Nephron (organoid): Measurements from ENCODE around the gene ASGR2.

Source experiments
- H3K27ac Mint-ChIP-seq, 3 experiments: 2 replicates each; pipeline ENCODE4 v1.8.0; 2020; ENCODE audit warnings: mixed read lengths in 3 of 3, mild to moderate bottlenecking in 2 of 3, moderate library complexity in 1 of 3
- H3K27me3 Mint-ChIP-seq: 2 replicates; pipeline ENCODE4 v1.8.0; 2021; ENCODE audit warnings: low read depth, mild to moderate bottlenecking, moderate library complexity, mixed read lengths
- H3K36me3 Mint-ChIP-seq: 2 replicates; pipeline ENCODE4 v1.8.0; 2020; ENCODE audit warnings: low read depth, mixed read lengths
- H3K4me1 Mint-ChIP-seq: 2 replicates; pipeline ENCODE4 v1.8.0; 2020; ENCODE audit warnings: mixed read lengths
- H3K4me3 Mint-ChIP-seq, 3 experiments: 2 replicates each; pipeline ENCODE4 v1.8.0; 2020; ENCODE audit warnings: mild to moderate bottlenecking in 3 of 3, mixed read lengths in 3 of 3, moderate library complexity in 2 of 3
- H3K9me3 Mint-ChIP-seq: 2 replicates; pipeline ENCODE4 v1.8.0; 2020; ENCODE audit warnings: mixed read lengths
- CTCF ChIP-seq, 3 experiments: fragments of 200-600 bp; sonication (generic); IDR thresholded peaks; one replicate each; pipeline ENCODE4 v1.5.0; 2021; ENCODE audit warnings: antibody characterized with exemption in 3 of 3; ENCODE audit not compliant: unreplicated experiment in 3 of 3

The ASGR2 gene

GRCh38 chr17:7077911-7078546 is 36.6 kb downstream of the ASGR2 start:
- Mint-ChIP-seq H3K4me1 (peaks cover 7% of the 10 kb centered on the region), H3K27ac (no peak overlapping the region), H3K27me3 (peaks cover 20% of the 10 kb centered on the region), H3K36me3 (no peaks in the 10 kb centered on the region), H3K4me3 (no peak overlapping the region), H3K9me3 (peaks cover 2% of the 10 kb centered on the region)
- TF ChIP-seq CTCF (IDR thresholded peaks at IDR 0.05; ENCODE audit: unreplicated experiment in 3 of 3): no peak

GRCh38 chr17:7074931-7075330 is 39.7 kb downstream of the ASGR2 start:
- H3K9me3 Mint-ChIP-seq: no peaks in the 10 kb centered on the region
- no peak for TF ChIP-seq CTCF (IDR thresholded peaks at IDR 0.05; ENCODE audit: unreplicated experiment in 3 of 3)
- H3K4me1 Mint-ChIP-seq: no peaks in the 10 kb centered on the region

GRCh38 chr17:7072406-7072805 is 42.2 kb downstream of the ASGR2 start:
- TF ChIP-seq CTCF (IDR thresholded peaks at IDR 0.05; ENCODE audit: unreplicated experiment in 3 of 3): no peak
- Mint-ChIP-seq H3K27me3 (peaks cover 19% of the 10 kb centered on the region), H3K9me3 (peaks cover 12% of the 10 kb centered on the region), H3K4me1 (no peaks in the 10 kb centered on the region), H3K4me3 (no peak overlapping the region), H3K27ac (no peak overlapping the region), H3K36me3 (no peaks in the 10 kb centered on the region)

More at GRCh38 chr17:7074931-7075330, 39.7 kb downstream of the ASGR2 start:
- H3K27ac Mint-ChIP-seq: no peak overlapping the region
- H3K27me3 Mint-ChIP-seq: peaks cover 34% of the 10 kb centered on the region
- H3K36me3 Mint-ChIP-seq: no peaks in the 10 kb centered on the region
- no peak overlapping the region for H3K4me3 Mint-ChIP-seq

GRCh38 chr17:7070712-7071111 is 43.9 kb downstream of the ASGR2 start:
- no peak overlapping the region for H3K4me3 Mint-ChIP-seq

GRCh38 chr17:7068268-7068667 is 46.4 kb downstream of the ASGR2 start:
- H3K9me3 Mint-ChIP-seq: peaks cover 16% of the 10 kb centered on the region
- no peak overlapping the region for H3K27ac Mint-ChIP-seq
- no peak for TF ChIP-seq CTCF (IDR thresholded peaks at IDR 0.05; ENCODE audit: unreplicated experiment in 3 of 3)
- no peak overlapping the region for H3K4me3 Mint-ChIP-seq
- H3K4me1 Mint-ChIP-seq: peaks cover 5% of the 10 kb centered on the region
- H3K27me3 Mint-ChIP-seq: peaks cover 31% of the 10 kb centered on the region
- no peaks in the 10 kb centered on the region for H3K36me3 Mint-ChIP-seq

More at GRCh38 chr17:7070712-7071111, 43.9 kb downstream of the ASGR2 start:
- H3K27ac Mint-ChIP-seq: no peak overlapping the region
- peaks cover 21% of the 10 kb centered on the region for H3K27me3 Mint-ChIP-seq
- peaks cover 16% of the 10 kb centered on the region for H3K9me3 Mint-ChIP-seq
- no peak for TF ChIP-seq CTCF (IDR thresholded peaks at IDR 0.05; ENCODE audit: unreplicated experiment in 3 of 3)
- no peaks in the 10 kb centered on the region for H3K4me1 Mint-ChIP-seq
- no peaks in the 10 kb centered on the region for H3K36me3 Mint-ChIP-seq

GRCh38 chr17:7067198-7067597 is 47.4 kb downstream of the ASGR2 start:
- H3K27me3 Mint-ChIP-seq: peaks cover 25% of the 10 kb centered on the region
- peaks cover 16% of the 10 kb centered on the region for H3K9me3 Mint-ChIP-seq
- H3K27ac Mint-ChIP-seq: no peak overlapping the region
- H3K4me1 Mint-ChIP-seq: peaks cover 5% of the 10 kb centered on the region
- TF ChIP-seq CTCF (IDR thresholded peaks at IDR 0.05; ENCODE audit: unreplicated experiment in 3 of 3): no peak
- no peaks in the 10 kb centered on the region for H3K36me3 Mint-ChIP-seq
- H3K4me3 Mint-ChIP-seq: no peak overlapping the region
